ENCODE data around the gene ZMIZ1.

ZMIZ1 gene

GRCh38 chr10:79248341-79249185, 179.8 kb downstream of the ZMIZ1 start:
- Histone ChIP-seq H3K4me3 (ENCODE audit: low read depth, low read length) (no peak overlapping the region), H3K18ac (ENCODE audit: low read length) (peak overlapping the region; percentile 6), H3K4me2 (ENCODE audit: low read length) (no peak overlapping the region), H4K8ac (ENCODE audit: low read depth, low read length) (no peak overlapping the region), H4K91ac (ENCODE audit: low read depth, low read length) (no peak overlapping the region), H3K36me3 (ENCODE audit: control insufficient read depth in 1 of 2, insufficient read depth in 2 of 2, low read length in 2 of 2) (peaks cover 32 to 47% of the 10 kb centered on the region in 2 experiments), H3K9me3 (ENCODE audit: insufficient read depth, low read depth, low read length) (no peaks in the 10 kb centered on the region), H3K27me3 (ENCODE audit: insufficient read depth, low read length) (no peaks in the 10 kb centered on the region), H3K14ac (ENCODE audit: low read length) (no peak overlapping the region), H2BK5ac (ENCODE audit: low read depth, low read length, poor library complexity) (no peak overlapping the region), H3K4ac (ENCODE audit: low read depth, low read length) (peak overlapping the region; percentile 6), H3K79me1 (ENCODE audit: low read length) (peaks cover 9% of the 10 kb centered on the region), H3K23ac (ENCODE audit: low read length) (no peak overlapping the region), H4K12ac (ENCODE audit: low read depth, low read length) (no peak overlapping the region), H2BK12ac (ENCODE audit: low read length) (no peak overlapping the region), H3K79me2 (ENCODE audit: control insufficient read depth, insufficient read depth, low read length, poor library complexity) (peaks cover 24% of the 10 kb centered on the region), H3K9ac (ENCODE audit: low read length) (no peak overlapping the region), H2AFZ (ENCODE audit: insufficient read depth, low read length, poor library complexity) (no peak overlapping the region), H3K27ac (ENCODE audit: low read depth, low read length) (no peak overlapping the region), H3K4me1 (ENCODE audit: control insufficient read depth in 1 of 2, insufficient read depth in 2 of 2, low read length in 2 of 2) (peaks cover 47 to 59% of the 10 kb centered on the region in 2 experiments), H2BK120ac (ENCODE audit: insufficient read depth, low read length, poor library complexity) (no peak overlapping the region), H2AK5ac (ENCODE audit: low read length) (no peak overlapping the region)
- no CpG with 5 or more reads among the region's 12 CpGs for WGBS (ENCODE audit: extremely low coverage, insufficient coverage, insufficient read length)
- DNase-seq = peak in 1 of 2 donors; percentile 37

GRCh38 chr10:79249186-79250121, 180.7 kb downstream of the ZMIZ1 start:
- Histone ChIP-seq H3K36me3 (ENCODE audit: control insufficient read depth in 1 of 2, insufficient read depth in 2 of 2, low read length in 2 of 2) (peaks cover 36 to 49% of the 10 kb centered on the region in 2 experiments), H3K9ac (ENCODE audit: low read length) (no peak overlapping the region), H4K12ac (ENCODE audit: low read depth, low read length) (no peak overlapping the region), H3K4ac (ENCODE audit: low read depth, low read length) (peak overlapping the region; percentile 2), H3K79me2 (ENCODE audit: control insufficient read depth, insufficient read depth, low read length, poor library complexity) (peaks cover 16% of the 10 kb centered on the region), H4K91ac (ENCODE audit: low read depth, low read length) (no peak overlapping the region), H3K9me3 (ENCODE audit: insufficient read depth, low read depth, low read length) (no peaks in the 10 kb centered on the region), H3K79me1 (ENCODE audit: low read length) (peaks cover 4% of the 10 kb centered on the region), H3K27ac (ENCODE audit: low read depth, low read length) (no peak overlapping the region), H2BK5ac (ENCODE audit: low read depth, low read length, poor library complexity) (no peak overlapping the region), H3K23ac (ENCODE audit: low read length) (no peak overlapping the region), H3K4me1 (ENCODE audit: control insufficient read depth in 1 of 2, insufficient read depth in 2 of 2, low read length in 2 of 2) (peaks cover 39 to 51% of the 10 kb centered on the region in 2 experiments), H3K4me3 (ENCODE audit: low read depth, low read length) (no peak overlapping the region), H2BK12ac (ENCODE audit: low read length) (no peak overlapping the region), H3K14ac (ENCODE audit: low read length) (no peak overlapping the region), H3K18ac (ENCODE audit: low read length) (no peak overlapping the region), H4K8ac (ENCODE audit: low read depth, low read length) (no peak overlapping the region), H2AFZ (ENCODE audit: insufficient read depth, low read length, poor library complexity) (no peak overlapping the region), H2AK5ac (ENCODE audit: low read length) (no peak overlapping the region), H3K4me2 (ENCODE audit: low read length) (no peak overlapping the region), H3K27me3 (ENCODE audit: insufficient read depth, low read length) (no peaks in the 10 kb centered on the region), H2BK120ac (ENCODE audit: insufficient read depth, low read length, poor library complexity) (no peak overlapping the region)
- DNase-seq = no peak
- WGBS (ENCODE audit: extremely low coverage, insufficient coverage, insufficient read length) = no CpG with 5 or more reads among the region's 20 CpGs

- no peak overlapping the region for H3K27ac ChIP-seq (ENCODE audit: low read depth, low read length)
- no CpG with 5 or more reads among the region's 5 CpGs for WGBS (ENCODE audit: extremely low coverage, insufficient coverage, insufficient read length)
Observed at GRCh38 chr10:79250259-79250658, 181.5 kb downstream of the ZMIZ1 start.

GRCh38 chr10:79252450-79252849, 183.7 kb downstream of the ZMIZ1 start:
- no CpG with 5 or more reads among the region's 5 CpGs for WGBS (ENCODE audit: extremely low coverage, insufficient coverage, insufficient read length)
- H3K4me3 ChIP-seq (ENCODE audit: low read depth, low read length) = no peak overlapping the region
- H2AK5ac ChIP-seq (ENCODE audit: low read length) = no peak overlapping the region

More at GRCh38 chr10:79250259-79250658, 181.5 kb downstream of the ZMIZ1 start:
- Histone ChIP-seq H3K36me3 (ENCODE audit: control insufficient read depth in 1 of 2, insufficient read depth in 2 of 2, low read length in 2 of 2) (peaks cover 37 to 50% of the 10 kb centered on the region in 2 experiments), H3K4me2 (ENCODE audit: low read length) (no peak overlapping the region), H2AK5ac (ENCODE audit: low read length) (no peak overlapping the region), H3K18ac (ENCODE audit: low read length) (no peak overlapping the region), H3K27me3 (ENCODE audit: insufficient read depth, low read length) (no peaks in the 10 kb centered on the region), H2BK12ac (ENCODE audit: low read length) (no peak overlapping the region), H3K23ac (ENCODE audit: low read length) (no peak overlapping the region), H2BK5ac (ENCODE audit: low read depth, low read length, poor library complexity) (no peak overlapping the region), H4K8ac (ENCODE audit: low read depth, low read length) (no peak overlapping the region), H4K12ac (ENCODE audit: low read depth, low read length) (no peak overlapping the region), H2BK120ac (ENCODE audit: insufficient read depth, low read length, poor library complexity) (no peak overlapping the region), H3K79me2 (ENCODE audit: control insufficient read depth, insufficient read depth, low read length, poor library complexity) (peaks cover 11% of the 10 kb centered on the region), H3K14ac (ENCODE audit: low read length) (no peak overlapping the region), H3K4me1 (ENCODE audit: control insufficient read depth in 1 of 2, insufficient read depth in 2 of 2, low read length in 2 of 2) (peaks cover 32 to 44% of the 10 kb centered on the region in 2 experiments), H3K9me3 (ENCODE audit: insufficient read depth, low read depth, low read length) (no peaks in the 10 kb centered on the region), H3K4me3 (ENCODE audit: low read depth, low read length) (peak overlapping the region; percentile 29), H2AFZ (ENCODE audit: insufficient read depth, low read length, poor library complexity) (no peak overlapping the region), H4K91ac (ENCODE audit: low read depth, low read length) (no peak overlapping the region), H3K79me1 (ENCODE audit: low read length) (peaks cover 4% of the 10 kb centered on the region), H3K9ac (ENCODE audit: low read length) (no peak overlapping the region), H3K4ac (ENCODE audit: low read depth, low read length) (peak overlapping the region; percentile 26)
- DNase-seq = no peak

More at GRCh38 chr10:79252450-79252849, 183.7 kb downstream of the ZMIZ1 start:
- Histone ChIP-seq H3K9ac (ENCODE audit: low read length) (no peak overlapping the region), H3K4ac (ENCODE audit: low read depth, low read length) (peak overlapping the region; percentile 5), H3K27ac (ENCODE audit: low read depth, low read length) (no peak overlapping the region), H4K91ac (ENCODE audit: low read depth, low read length) (no peak overlapping the region), H3K4me2 (ENCODE audit: low read length) (no peak overlapping the region), H3K14ac (ENCODE audit: low read length) (no peak overlapping the region), H3K27me3 (ENCODE audit: insufficient read depth, low read length) (no peaks in the 10 kb centered on the region), H3K23ac (ENCODE audit: low read length) (no peak overlapping the region), H3K79me1 (ENCODE audit: low read length) (no peaks in the 10 kb centered on the region), H3K79me2 (ENCODE audit: control insufficient read depth, insufficient read depth, low read length, poor library complexity) (peaks cover 1% of the 10 kb centered on the region), H2BK5ac (ENCODE audit: low read depth, low read length, poor library complexity) (no peak overlapping the region), H3K4me1 (ENCODE audit: control insufficient read depth in 1 of 2, insufficient read depth in 2 of 2, low read length in 2 of 2) (peaks cover 12 to 22% of the 10 kb centered on the region in 2 experiments), H2BK12ac (ENCODE audit: low read length) (no peak overlapping the region), H3K9me3 (ENCODE audit: insufficient read depth, low read depth, low read length) (no peaks in the 10 kb centered on the region), H2BK120ac (ENCODE audit: insufficient read depth, low read length, poor library complexity) (no peak overlapping the region), H4K8ac (ENCODE audit: low read depth, low read length) (no peak overlapping the region), H3K36me3 (ENCODE audit: control insufficient read depth in 1 of 2, insufficient read depth in 2 of 2, low read length in 2 of 2) (peaks cover 49 to 50% of the 10 kb centered on the region in 2 experiments), H2AFZ (ENCODE audit: insufficient read depth, low read length, poor library complexity) (no peak overlapping the region), H3K18ac (ENCODE audit: low read length) (no peak overlapping the region), H4K12ac (ENCODE audit: low read depth, low read length) (no peak overlapping the region)
- no peak for DNase-seq

Data from trophoblast cell (in vitro differentiated cells and primary cell).